SU-DHL-6 (cell line): ENCODE data around the gene ACVR2B.

Source experiments
- H2AFZ ChIP-seq: fragments of 200-600 bp; sonication (generic); 2 replicates; pipeline ENCODE4 v1.6.1; 2014; ENCODE audit warnings: low read depth, mild to moderate bottlenecking, moderate library complexity, mixed read lengths, antibody characterized with exemption, low read length; ENCODE audit not compliant: severe bottlenecking
- H3F3A ChIP-seq: fragments of 200-600 bp; shearing (Covaris generic); 2 replicates; pipeline ENCODE4 v1.6.0; 2016; ENCODE audit warnings: antibody characterized with exemption, mild to moderate bottlenecking; ENCODE audit not compliant: insufficient read depth
- H3K27ac ChIP-seq: fragments of 200-600 bp; sonication (generic); 2 replicates; pipeline ENCODE4 v1.5.1; 2016; ENCODE audit warnings: low read depth, mild to moderate bottlenecking, low read length, moderate library complexity, mixed read lengths
- H3K27me3 ChIP-seq: fragments of 200-600 bp; sonication (generic), shearing (Covaris generic); 2 replicates; pipeline ENCODE4 v1.6.0; 2014; ENCODE audit warnings: mild to moderate bottlenecking, low read length
- H3K36me3 ChIP-seq: fragments of 200-600 bp; sonication (generic); 2 replicates; pipeline ENCODE4 v1.6.1; 2014; ENCODE audit warnings: mild to moderate bottlenecking, low read length, mixed read lengths
- H3K4me2 ChIP-seq: fragments of 300-600, 200-600 bp; shearing (Covaris generic), sonication (generic); 2 replicates; pipeline ENCODE4 v1.6.0; 2014; ENCODE audit warnings: low read length, low read depth, mild to moderate bottlenecking; ENCODE audit not compliant: poor library complexity, severe bottlenecking
- H3K4me3 ChIP-seq: fragments of 200-600 bp; sonication (generic); 2 replicates; pipeline ENCODE4 v1.5.1; 2014; ENCODE audit warnings: antibody characterized with exemption, low read length, mild to moderate bottlenecking, mixed read lengths; ENCODE audit not compliant: insufficient read depth, poor library complexity, severe bottlenecking
- H3K79me2 ChIP-seq: fragments of 200-600 bp; sonication (generic); 2 replicates; pipeline ENCODE4 v1.6.1; 2014; ENCODE audit warnings: mild to moderate bottlenecking, low read length, moderate library complexity; ENCODE audit not compliant: insufficient read depth
- H3K9ac ChIP-seq: fragments of 200-600 bp; sonication (generic); 2 replicates; pipeline ENCODE4 v1.7.0; 2014; ENCODE audit warnings: mild to moderate bottlenecking, low read length
- H3K9me2 ChIP-seq: fragments of 200-600 bp; sonication (generic); replicated peaks from 2 replicates; pipeline ENCODE4 v1.6.1; 2014; ENCODE audit warnings: low read length; ENCODE audit not compliant: insufficient read depth
- H3K9me3 ChIP-seq: fragments of 200-600 bp; sonication (generic); 2 replicates; pipeline ENCODE4 v1.6.1; 2014; ENCODE audit warnings: low read length, mixed read lengths; ENCODE audit not compliant: insufficient read depth
- H4K20me1 ChIP-seq: fragments of 200-600 bp; sonication (generic); 2 replicates; pipeline ENCODE4 v1.6.1; 2014; ENCODE audit warnings: low read depth, mild to moderate bottlenecking, antibody characterized with exemption, low read length, moderate library complexity, mixed read lengths
- EZH2phosphoT487 ChIP-seq: fragments of 200-600 bp; sonication (generic), shearing (Covaris generic); conservative IDR thresholded peaks from 2 replicates; pipeline ENCODE4 v1.6.1; 2018; ENCODE audit warnings: mild to moderate bottlenecking, antibody characterized with exemption, low read length, moderate library complexity, mixed read lengths
- TF ChIP-seq, protein P1 (sequence below): fragments of 200-600 bp; sonication (generic); IDR thresholded peaks from one replicate; pipeline ENCODE4 v1.5.1; 2017; ENCODE audit warnings: antibody characterized with exemption, mild to moderate bottlenecking, low read length, moderate library complexity; ENCODE audit not compliant: insufficient read depth, poor library complexity, severe bottlenecking

ACVR2B gene

DNA sequence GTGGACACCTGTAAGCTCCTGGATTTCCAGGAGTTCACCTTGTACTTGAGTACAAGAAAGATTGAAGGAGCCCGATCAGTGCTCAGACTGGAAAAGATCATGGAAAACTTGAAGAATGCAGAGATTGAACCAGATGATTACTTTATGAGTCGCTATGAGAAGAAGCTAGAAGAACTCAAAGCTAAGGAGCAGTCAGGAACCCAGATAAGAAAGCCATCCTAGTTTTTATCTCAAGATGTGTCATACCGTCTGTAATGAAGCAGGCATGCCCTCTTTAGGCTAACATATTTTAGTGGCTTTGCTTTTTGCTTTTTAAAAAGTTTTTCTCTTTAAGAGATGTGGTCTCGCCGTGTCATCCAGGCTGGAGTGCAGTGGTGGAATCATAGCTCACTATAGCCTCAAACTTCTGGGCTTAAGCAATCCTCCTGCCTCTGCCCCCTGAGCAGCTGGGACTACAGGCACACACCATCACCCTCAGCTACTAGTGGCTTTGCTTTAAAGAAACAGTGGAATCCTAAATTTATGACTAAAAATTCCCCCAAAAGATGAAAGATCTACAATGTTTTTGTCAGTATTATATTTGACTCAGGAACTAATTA lies 70.5 kb downstream of the ACVR2B start:
- Histone ChIP-seq H3K27me3 (no peaks in the 10 kb centered on the region), H3K9me2 (no peaks in the 10 kb centered on the region), H2AFZ (no peak overlapping the region), H3K4me2 (no peak overlapping the region), H4K20me1 (no peaks in the 10 kb centered on the region), H3K79me2 (no peaks in the 10 kb centered on the region), H3K9ac (no peak overlapping the region), H3K9me3 (no peaks in the 10 kb centered on the region), H3K27ac (no peak overlapping the region), H3F3A (no peaks in the 10 kb centered on the region), H3K36me3 (peaks cover 8% of the 10 kb centered on the region; the same call in 1 of the 2 replicates), H3K4me3 (no peak overlapping the region)
- TF ChIP-seq, protein P1, sequence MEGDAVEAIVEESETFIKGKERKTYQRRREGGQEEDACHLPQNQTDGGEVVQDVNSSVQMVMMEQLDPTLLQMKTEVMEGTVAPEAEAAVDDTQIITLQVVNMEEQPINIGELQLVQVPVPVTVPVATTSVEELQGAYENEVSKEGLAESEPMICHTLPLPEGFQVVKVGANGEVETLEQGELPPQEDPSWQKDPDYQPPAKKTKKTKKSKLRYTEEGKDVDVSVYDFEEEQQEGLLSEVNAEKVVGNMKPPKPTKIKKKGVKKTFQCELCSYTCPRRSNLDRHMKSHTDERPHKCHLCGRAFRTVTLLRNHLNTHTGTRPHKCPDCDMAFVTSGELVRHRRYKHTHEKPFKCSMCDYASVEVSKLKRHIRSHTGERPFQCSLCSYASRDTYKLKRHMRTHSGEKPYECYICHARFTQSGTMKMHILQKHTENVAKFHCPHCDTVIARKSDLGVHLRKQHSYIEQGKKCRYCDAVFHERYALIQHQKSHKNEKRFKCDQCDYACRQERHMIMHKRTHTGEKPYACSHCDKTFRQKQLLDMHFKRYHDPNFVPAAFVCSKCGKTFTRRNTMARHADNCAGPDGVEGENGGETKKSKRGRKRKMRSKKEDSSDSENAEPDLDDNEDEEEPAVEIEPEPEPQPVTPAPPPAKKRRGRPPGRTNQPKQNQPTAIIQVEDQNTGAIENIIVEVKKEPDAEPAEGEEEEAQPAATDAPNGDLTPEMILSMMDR, result no peak
- TF ChIP-seq EZH2phosphoT487, result no peak

DNA sequence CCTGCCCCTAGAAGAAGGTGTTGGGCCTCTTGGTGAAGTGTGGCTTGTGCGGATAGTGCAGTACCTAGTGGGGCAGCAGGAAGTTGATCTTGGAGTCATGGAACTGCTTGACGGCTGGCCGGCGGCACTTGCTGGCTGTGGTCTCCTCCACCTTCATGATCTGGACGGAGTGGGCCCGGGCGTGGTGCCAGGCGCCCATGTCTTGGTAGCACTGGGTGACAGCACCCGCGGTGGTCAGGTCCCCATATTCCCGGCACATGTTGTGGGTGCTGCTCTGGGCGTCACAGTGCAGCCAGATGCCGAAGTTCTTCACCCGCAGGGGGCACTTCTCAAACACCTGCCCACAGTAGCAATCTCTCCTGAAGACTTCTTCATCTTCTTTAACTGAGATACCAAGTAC lies 73.1 kb downstream of the ACVR2B start:
- Histone ChIP-seq H3K27me3 (no peaks in the 10 kb centered on the region), H3K4me3 (no peak overlapping the region)

GRCh38 chr3:38528457-38528856 lies 74.8 kb downstream of the ACVR2B start:
- TF ChIP-seq EZH2phosphoT487, result no peak
- no peaks in the 10 kb centered on the region for H3F3A ChIP-seq
- peaks cover 5% of the 10 kb centered on the region; the same call in 1 of the 2 replicates for H3K36me3 ChIP-seq
- H3K27me3 ChIP-seq, result no peaks in the 10 kb centered on the region
- no peak overlapping the region for H2AFZ ChIP-seq
- H3K79me2 ChIP-seq, result no peaks in the 10 kb centered on the region
- H3K9ac ChIP-seq, result no peak overlapping the region
- no peaks in the 10 kb centered on the region for H4K20me1 ChIP-seq
- H3K9me2 ChIP-seq, result no peaks in the 10 kb centered on the region
- no peaks in the 10 kb centered on the region for H3K9me3 ChIP-seq
- H3K4me2 ChIP-seq, result no peak overlapping the region
- no peak overlapping the region for H3K4me3 ChIP-seq
- H3K27ac ChIP-seq, result no peak overlapping the region

More for the DNA sequence above, 73.1 kb downstream of the ACVR2B start:
- H3K4me2 ChIP-seq, result no peak overlapping the region
- no peaks in the 10 kb centered on the region for H3K9me2 ChIP-seq
- H4K20me1 ChIP-seq, result no peaks in the 10 kb centered on the region
- no peak overlapping the region for H3K9ac ChIP-seq
- H3K36me3 ChIP-seq, result peaks cover 5% of the 10 kb centered on the region; the same call in 1 of the 2 replicates
- no peak for TF ChIP-seq EZH2phosphoT487
- TF ChIP-seq, protein P1, result no peak
- H3K9me3 ChIP-seq, result no peaks in the 10 kb centered on the region
- H3F3A ChIP-seq, result no peaks in the 10 kb centered on the region
- H2AFZ ChIP-seq, result no peak overlapping the region
- H3K27ac ChIP-seq, result no peak overlapping the region
- H3K79me2 ChIP-seq, result no peaks in the 10 kb centered on the region

DNA sequence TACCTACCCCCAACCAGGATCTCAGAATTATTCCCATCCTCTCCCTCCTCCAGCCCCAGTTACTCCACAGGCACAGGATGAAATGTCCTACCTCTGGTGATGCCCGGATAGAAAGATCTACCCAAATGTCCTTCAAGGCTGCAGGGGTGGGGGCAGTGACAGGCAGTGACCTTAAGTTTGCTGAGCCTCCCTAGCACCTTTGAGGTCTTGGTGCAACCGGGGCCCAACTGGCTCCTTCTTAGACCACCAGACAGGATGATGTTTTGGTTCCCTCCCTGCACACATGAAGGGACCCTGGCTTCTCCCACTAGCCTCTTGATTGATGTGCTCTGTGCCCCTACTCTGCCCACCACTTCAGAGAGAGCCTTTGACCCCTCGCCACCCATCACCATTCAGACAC lies 78.8 kb downstream of the ACVR2B start:
- Histone ChIP-seq H2AFZ (no peak overlapping the region), H3K79me2 (no peaks in the 10 kb centered on the region), H3K27me3 (no peaks in the 10 kb centered on the region), H3F3A (no peaks in the 10 kb centered on the region), H3K9me2 (no peaks in the 10 kb centered on the region), H3K27ac (no peak overlapping the region), H3K9me3 (no peaks in the 10 kb centered on the region), H4K20me1 (no peaks in the 10 kb centered on the region), H3K4me2 (no peak overlapping the region), H3K36me3 (no peaks in the 10 kb centered on the region), H3K9ac (no peak overlapping the region), H3K4me3 (no peak overlapping the region)
- TF ChIP-seq, protein P1, result no peak
- TF ChIP-seq EZH2phosphoT487, result no peak
